AG20443 (cell line): ENCODE measurements around the gene GOLT1A.
"Not testable (repeated sequence)": the region's sequence is repeated elsewhere in the genome, so short reads cannot be mapped to it uniquely, and the experiment has no call there.

Experiments used
- DNase-seq: peaks from one replicate; pipeline ENCODE4 v3.0.0; 2012; ENCODE audit warnings: low spot score, mixed read lengths

Gene GOLT1A

DNA sequence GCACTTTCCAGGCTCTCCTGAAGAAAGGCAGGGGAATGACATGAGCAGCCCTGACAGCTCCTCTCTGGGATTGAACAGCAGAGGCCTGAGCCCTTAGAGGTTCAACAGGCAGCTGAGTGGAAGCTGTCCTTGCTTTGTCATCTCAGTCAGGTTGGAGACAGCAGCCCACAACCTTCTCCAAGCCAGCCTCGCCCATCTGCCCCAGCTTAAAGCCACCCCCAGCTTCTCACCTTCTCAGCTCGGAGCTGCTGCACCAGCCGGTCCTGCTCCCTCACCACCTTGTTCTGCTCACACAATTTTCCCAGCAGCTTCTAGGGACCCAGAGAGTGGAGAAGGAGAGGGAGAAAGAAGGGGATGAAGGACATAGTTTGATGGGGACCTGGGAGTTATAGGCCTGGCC, 35.2 kb upstream of the GOLT1A start:
- no peak for DNase-seq

GRCh38 chr1:204246876-204247275, 33.1 kb upstream of the GOLT1A start:
- no peak for DNase-seq

- DNase-seq, result no peak
Observed at GRCh38 chr1:204242920-204243319, 29.1 kb upstream of the GOLT1A start.

- no peak for DNase-seq
Observed at GRCh38 chr1:204241914-204242313, 28.1 kb upstream of the GOLT1A start.

- DNase-seq, result no peak
Observed at GRCh38 chr1:204241050-204241449, 27.3 kb upstream of the GOLT1A start.

- no peak for DNase-seq
Observed at GRCh38 chr1:204240233-204240632, 26.4 kb upstream of the GOLT1A start.

- DNase-seq, result not testable (repeated sequence)
Observed at GRCh38 chr1:204239401-204239800, 25.6 kb upstream of the GOLT1A start.

GRCh38 chr1:204238520-204238919, 24.7 kb upstream of the GOLT1A start:
- DNase-seq, result not testable (repeated sequence)

DNA sequence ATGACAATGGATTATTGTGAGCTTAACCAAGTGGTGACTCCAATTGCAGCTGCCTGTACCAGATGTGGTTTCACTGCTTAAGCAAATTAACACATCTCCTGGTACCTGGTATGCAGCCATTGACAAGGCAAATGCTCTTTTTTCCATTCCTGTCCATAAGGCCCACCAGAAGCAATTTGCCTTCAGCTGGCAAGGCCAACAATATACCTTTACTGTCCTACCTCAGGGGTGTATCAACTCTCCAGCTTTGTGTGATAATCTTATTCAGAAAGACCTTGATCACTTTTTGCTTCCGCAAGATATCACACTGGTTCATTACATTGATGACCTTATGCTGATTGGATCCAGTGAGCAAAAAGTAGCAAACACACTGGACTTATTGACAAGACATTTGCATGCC, 23.7 kb upstream of the GOLT1A start:
- DNase-seq, result not testable (repeated sequence)

DNA sequence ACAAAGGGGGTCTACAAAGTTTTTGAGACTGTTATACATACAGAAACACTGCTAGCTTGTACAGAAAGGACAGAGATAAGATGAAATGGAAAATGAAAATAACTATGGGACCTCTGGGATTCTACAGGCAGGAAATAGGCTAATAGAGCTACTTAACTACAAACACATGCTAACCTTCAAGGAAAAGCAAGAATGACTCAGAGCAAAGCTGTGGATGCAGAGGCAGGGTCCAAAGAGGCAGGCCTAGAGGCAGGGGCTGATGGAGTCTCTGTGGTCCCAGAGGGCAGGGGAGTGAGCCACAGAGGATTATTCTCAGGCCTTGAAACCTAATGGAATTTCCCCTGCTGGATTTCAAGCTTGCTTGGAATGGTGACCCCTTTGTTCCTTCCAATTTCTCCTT, 18.7 kb upstream of the GOLT1A start:
- DNase-seq, result peak; percentile 60

DNA sequence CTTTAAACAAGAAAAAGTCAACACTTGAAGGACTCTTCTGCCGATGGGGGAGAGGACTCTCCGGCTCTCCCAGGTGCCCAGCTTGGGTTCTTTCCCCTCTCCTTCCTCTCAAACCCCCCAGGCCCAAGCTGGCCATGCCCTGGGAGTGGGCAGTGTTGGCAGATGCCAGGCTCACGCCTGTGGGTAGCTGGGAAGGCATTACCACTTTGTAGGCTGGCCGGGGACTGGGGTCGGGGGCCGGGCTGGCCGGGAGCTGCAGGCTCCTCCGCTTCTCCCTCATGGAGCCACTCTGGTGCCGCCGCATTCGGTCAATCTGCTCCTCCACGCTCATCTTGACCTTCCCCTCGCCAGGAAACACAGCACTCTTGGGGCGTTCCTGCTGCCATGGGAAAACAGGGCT, 16.4 kb upstream of the GOLT1A start:
- no peak for DNase-seq

DNA sequence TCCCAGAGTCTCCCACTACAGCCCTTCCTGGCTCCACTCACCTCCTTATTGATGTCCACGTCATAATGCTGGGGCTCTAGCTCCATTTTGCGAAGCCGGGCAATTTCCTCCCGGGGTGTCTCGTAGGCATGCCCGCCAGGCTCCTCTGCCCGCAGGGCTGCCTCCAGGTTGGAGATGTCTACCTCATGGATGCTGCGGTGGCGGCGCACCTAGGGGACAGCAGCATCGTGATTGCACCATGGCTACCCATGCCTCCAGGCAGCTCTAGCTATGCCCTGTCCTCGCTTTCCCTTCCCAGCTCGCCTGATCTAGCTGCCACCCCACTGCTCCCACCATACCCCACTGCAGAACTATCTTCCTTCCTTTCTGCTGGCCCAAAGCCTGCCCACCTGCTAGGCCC, 15.1 kb upstream of the GOLT1A start:
- DNase-seq, result no peak

DNA sequence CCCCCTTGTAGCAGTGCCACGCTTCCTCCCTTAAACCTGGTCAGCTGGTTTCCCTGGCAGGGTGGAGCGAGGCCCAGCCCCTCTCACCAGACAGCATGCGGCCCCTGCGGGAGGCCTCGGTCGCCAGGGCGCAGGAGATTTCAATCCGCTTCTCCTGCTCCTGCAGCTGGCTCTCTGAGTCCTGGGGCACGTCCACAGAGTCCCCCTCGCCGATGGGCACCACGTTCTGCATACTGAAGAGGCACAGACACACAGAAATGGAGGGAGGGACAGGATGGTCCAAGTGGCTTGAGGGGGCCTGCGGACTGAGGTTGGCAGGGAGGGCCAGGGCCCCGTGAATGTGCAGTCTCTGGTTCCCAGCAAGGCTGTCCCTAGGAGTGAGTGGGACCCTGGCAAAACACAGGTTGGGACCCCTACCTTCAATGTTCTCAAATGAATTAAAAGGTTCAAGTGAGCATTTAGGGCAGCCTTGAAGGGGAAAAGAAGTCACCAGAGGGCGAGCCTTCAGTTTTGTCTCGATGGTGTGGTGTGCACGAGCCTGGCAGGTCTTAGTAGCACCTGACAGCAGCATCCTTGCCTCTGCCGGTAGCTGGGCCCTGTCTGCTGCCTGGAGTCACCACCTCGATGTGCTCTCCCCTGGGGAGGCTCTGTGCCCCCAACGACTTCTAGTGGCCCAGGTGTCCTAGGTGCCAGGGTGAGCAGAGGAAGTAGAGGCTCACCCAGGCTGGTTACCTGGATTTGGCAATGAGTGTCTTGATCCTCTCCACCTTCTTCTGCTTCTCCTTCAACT, 14.4 kb upstream of the GOLT1A start:
- no peak for DNase-seq

- no peak for DNase-seq
Observed at GRCh38 chr1:204227351-204227750, 13.6 kb upstream of the GOLT1A start.

DNA sequence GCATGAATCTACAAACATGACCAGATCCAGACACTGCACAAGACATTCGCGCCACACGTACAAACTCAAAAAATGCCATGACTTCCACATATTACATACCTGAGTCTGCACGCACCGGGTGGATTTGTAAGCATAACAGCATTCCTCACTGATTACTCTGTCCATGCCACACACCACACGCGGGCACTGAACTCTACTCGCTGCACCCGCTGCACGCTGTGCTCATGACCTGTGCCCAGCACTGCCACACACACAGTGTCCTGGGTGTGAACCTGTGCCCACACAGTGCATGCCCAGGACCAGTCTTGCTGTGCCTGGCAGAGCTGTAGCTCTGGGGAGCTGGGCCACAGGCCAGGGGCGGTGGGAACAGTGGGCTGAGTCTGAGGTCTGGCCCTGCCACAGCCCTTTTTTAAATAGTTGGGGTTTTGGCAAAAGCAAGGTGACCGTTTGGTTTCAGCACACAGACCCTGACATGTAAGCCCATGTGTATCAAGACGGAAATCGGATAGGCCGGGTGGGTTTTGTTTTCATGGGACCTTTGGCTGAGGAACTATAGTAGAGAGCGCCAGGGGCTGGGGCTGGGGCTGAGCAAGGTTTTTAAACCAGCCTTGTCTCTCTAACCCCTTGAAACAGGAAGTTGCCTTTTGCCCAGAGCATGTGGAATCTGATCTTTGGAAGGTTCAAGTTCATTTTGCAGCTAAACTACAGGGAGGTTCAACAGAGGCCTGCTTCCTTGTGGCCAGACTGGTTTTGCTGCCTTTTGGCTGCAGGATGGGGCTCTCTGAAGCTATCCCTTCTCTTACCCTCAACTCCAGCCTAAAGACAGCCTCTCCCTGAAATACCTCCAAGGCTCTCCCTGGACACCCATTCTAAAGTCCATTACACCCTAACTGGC, 12.3 kb upstream of the GOLT1A start:
- DNase-seq, result no peak

DNA sequence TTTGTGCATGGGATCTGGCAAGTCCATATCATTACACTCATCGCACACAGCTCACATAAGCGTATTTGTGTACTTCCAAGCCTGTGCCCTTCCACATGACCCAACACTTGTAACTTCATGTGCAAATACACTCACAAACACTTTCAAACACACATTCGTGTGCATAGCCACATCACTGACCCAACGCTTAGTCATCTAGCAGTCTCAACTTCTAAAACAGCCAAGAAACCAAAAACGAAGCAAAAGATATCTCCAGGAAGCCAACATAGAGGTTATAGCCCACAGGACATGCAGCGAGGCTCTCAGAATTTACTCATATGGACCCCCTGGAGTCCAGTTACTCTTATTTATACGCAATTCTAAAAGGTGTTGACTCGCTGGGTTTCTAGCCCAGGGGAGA, 10.9 kb upstream of the GOLT1A start:
- no peak for DNase-seq

- no peak for DNase-seq
Observed at GRCh38 chr1:204223129-204223860, 9.5 kb upstream of the GOLT1A start.

DNA sequence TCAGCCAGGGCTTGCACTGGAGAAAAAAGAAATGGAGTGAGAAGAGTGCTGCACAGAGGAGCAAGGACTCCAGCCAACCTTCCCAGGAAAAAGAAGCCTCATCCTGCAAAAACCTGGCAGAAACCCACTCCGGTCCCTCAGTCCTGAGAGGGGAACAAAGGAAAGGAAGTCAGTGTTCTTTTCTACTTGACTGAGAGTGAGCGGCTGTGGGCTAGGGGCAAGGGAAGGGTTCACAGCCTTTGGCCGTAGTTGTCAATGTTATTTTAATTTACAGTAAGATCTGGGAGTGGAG, 8.9 kb upstream of the GOLT1A start:
- DNase-seq, result no peak

- no peak for DNase-seq
Observed at GRCh38 chr1:204222006-204222763, 8.4 kb upstream of the GOLT1A start.

DNA sequence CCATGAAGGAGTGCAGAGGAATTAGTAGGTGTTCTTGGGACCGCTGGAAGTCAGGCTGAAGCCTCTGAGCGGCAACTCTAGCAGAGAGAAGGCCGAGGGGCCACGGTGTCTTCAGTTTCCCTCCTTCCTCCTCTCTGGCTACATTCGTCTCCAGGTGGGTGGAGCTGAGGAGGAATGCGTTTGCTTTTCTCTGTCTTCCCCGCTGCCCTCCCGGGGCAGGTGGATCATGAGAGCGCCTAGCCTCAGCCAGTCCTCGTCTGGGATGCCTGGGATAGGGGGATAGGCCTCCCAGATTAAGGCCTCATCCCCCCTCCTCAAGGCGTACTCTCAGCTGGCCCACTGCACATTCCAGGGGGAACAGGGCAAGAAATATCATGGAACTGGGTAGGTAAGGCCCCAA, 7.5 kb upstream of the GOLT1A start:
- no peak for DNase-seq

- DNase-seq, result peak; percentile 47
Observed at GRCh38 chr1:204219971-204220616, 6.3 kb upstream of the GOLT1A start.

DNA sequence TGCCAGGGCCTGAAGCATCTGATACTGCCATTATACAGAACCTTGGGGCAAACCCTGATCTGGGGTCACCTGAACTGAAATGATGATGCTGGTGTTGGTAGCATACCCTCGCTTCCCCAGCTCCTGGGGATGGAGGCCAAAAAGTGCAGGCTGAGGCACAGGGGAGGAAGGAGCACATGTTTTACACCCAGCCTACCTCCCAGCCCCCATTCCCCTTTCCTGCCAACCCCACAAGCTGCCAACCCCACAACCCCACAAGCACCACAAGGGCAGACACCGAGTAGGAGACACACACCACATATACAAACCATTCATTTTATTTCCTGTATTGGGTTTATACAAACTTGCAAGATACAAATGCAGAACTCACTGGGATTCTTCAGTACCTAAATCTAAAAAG, 4.8 kb upstream of the GOLT1A start:
- DNase-seq, result no peak
